ENCODE results near the gene AGBL3. TPM values are rescaled to one million over a fixed set of nuclear protein-coding genes. Genes with fewer than 3 reads are reported as not detected.

AGBL3 gene
- total RNA-seq, 1 donor, result 2.2 TPM

DNA sequence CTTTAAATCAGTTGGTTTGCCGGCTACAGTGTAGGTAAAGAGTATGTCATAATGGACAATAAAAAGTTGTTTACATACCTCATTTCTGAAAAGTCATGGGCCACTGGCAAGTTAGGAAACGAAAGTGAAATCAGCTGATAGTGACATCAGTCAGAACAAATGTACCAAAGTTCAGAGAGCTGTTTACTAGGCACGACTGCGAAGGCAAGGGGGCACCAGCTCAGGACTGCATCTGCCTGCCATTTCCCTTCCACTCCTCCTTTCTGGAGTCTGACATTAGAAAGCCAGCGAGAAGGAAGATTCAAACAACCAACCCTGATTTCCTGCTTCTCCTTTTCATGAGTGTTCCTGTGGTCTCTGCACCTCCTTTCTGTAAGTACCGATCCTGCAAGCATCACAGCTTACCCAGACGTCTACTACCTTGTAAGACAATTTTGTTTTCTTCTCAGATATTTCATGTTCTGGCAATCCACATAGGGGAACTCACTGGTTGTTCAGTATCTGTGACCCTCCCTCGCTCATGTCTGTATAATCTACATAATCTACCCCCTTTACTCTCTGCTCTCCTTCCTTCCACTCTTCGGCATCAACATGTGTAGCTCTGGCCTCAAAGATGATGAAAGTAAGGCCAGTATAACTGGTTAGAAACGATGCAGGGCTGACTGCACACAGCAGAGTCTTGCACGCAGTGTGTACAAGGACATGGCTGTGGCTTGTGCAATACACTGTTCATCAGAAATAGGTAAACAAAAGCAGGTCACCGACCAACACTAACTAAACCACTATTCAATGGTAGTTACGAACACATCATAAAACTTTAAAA is 161.8 kb downstream of the AGBL3 start, which contains the start of gene TMEM140:
Gene TMEM140, plus strand, starts transcription at position 174 of the 823 bp plus-strand sequence. CDS start 16,370 bp downstream, outside the sequence.
- TF ChIP-seq, protein P1, sequence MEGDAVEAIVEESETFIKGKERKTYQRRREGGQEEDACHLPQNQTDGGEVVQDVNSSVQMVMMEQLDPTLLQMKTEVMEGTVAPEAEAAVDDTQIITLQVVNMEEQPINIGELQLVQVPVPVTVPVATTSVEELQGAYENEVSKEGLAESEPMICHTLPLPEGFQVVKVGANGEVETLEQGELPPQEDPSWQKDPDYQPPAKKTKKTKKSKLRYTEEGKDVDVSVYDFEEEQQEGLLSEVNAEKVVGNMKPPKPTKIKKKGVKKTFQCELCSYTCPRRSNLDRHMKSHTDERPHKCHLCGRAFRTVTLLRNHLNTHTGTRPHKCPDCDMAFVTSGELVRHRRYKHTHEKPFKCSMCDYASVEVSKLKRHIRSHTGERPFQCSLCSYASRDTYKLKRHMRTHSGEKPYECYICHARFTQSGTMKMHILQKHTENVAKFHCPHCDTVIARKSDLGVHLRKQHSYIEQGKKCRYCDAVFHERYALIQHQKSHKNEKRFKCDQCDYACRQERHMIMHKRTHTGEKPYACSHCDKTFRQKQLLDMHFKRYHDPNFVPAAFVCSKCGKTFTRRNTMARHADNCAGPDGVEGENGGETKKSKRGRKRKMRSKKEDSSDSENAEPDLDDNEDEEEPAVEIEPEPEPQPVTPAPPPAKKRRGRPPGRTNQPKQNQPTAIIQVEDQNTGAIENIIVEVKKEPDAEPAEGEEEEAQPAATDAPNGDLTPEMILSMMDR (IDR thresholded peaks at IDR 0.05; ENCODE audit: extremely low read depth, low read depth, low read length), result no peak
- Histone ChIP-seq H3K79me2 (ENCODE audit: insufficient read depth, low read length) (no peaks in the 10 kb centered on the region), H2AFZ (ENCODE audit: low read length) (peak within 1 kb of the TSS; percentile 95), H3K4me2 (ENCODE audit: insufficient read depth, low read length) (peak within 1 kb of the TSS; percentile 94), H3K4me3 (ENCODE audit: insufficient read depth, low read length) (peak within 1 kb of the TSS; percentile 77), H3K9me3 (ENCODE audit: low read depth, low read length) (no peaks in the 10 kb centered on the region), H4K20me1 (ENCODE audit: insufficient read depth, low read length) (no peaks in the 10 kb centered on the region), H3K4me1 (ENCODE audit: insufficient read depth, low read length) (peaks cover 20% of the 10 kb centered on the region), H3K27ac (ENCODE audit: low read depth, low read length) (peak within 1 kb of the TSS; percentile 80), H3K36me3 (ENCODE audit: insufficient read depth, low read length) (no peaks in the 10 kb centered on the region), H3K27me3 (ENCODE audit: insufficient read depth, low read length) (no peaks in the 10 kb centered on the region)
- no peak for DNase-seq (ENCODE audit: insufficient read length, low spot score, missing footprints)

DNA sequence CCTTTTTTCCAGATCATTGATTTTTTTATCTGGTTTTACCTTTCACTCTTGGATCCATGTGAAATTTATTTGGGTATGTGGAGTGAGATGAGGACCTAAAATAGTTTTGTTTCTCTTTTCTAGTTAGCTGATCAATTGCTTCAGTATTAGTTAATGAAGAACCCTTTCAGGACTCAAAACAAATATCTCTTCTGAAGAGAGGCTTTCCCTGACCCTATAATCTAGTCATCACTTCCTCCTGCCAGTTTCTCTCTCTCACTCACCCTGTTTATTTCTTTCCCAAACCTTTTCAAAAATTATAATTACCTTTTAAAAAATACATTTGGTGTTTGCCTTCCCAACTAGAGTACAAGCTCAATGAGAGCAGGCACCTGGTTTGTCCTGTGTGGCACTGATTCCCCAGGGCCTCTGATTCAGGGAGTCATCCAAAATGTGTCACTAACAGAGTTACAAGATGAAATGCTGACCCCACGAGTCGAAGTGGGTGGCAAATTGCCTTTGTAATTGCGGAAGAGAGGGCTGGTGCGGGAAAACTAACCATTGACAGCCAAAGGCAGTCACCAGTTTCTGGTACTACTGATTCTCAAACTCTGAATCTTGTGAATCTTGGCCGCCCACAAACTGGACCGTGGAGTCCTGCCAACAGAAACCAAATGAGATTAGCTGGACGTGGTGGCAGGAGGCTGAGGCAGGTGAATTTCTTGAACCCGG is 163.9 kb downstream of the AGBL3 start:
- no peak for DNase-seq (ENCODE audit: insufficient read length, low spot score, missing footprints)
- Histone ChIP-seq H3K27ac (ENCODE audit: low read depth, low read length) (no peak overlapping the region), H3K4me3 (ENCODE audit: insufficient read depth, low read length) (no peak overlapping the region), H4K20me1 (ENCODE audit: insufficient read depth, low read length) (no peaks in the 10 kb centered on the region), H3K4me1 (ENCODE audit: insufficient read depth, low read length) (peaks cover 20% of the 10 kb centered on the region), H2AFZ (ENCODE audit: low read length) (no peak overlapping the region), H3K27me3 (ENCODE audit: insufficient read depth, low read length) (no peaks in the 10 kb centered on the region), H3K4me2 (ENCODE audit: insufficient read depth, low read length) (no peak overlapping the region), H3K36me3 (ENCODE audit: insufficient read depth, low read length) (no peaks in the 10 kb centered on the region), H3K9me3 (ENCODE audit: low read depth, low read length) (no peaks in the 10 kb centered on the region), H3K79me2 (ENCODE audit: insufficient read depth, low read length) (no peaks in the 10 kb centered on the region)
- TF ChIP-seq, protein P1 (IDR thresholded peaks at IDR 0.05; ENCODE audit: extremely low read depth, low read depth, low read length), result no peak

DNA sequence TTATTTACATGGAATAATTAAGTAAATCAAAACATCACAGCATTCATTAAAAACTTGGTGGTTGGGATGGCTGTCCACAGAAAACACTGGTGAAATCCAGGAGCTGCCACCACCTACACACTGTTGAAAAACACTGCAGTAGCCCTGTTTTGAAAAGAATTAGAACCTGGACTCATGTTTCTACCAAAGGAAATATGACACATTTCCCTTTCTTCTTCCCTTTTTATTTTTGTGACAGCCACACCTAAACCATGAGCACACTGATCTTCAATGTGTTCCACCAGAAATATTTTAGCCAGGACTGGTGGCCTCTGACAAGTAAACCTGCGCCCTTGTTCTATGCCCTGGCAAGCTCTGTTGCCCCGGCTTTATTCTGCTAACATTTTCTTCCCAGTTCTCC is 164.8 kb downstream of the AGBL3 start:
- TF ChIP-seq, protein P1 (IDR thresholded peaks at IDR 0.05; ENCODE audit: extremely low read depth, low read depth, low read length), result no peak
- no peak for DNase-seq (ENCODE audit: insufficient read length, low spot score, missing footprints)
- no peak overlapping the region for H2AFZ ChIP-seq (ENCODE audit: low read length)

DNA sequence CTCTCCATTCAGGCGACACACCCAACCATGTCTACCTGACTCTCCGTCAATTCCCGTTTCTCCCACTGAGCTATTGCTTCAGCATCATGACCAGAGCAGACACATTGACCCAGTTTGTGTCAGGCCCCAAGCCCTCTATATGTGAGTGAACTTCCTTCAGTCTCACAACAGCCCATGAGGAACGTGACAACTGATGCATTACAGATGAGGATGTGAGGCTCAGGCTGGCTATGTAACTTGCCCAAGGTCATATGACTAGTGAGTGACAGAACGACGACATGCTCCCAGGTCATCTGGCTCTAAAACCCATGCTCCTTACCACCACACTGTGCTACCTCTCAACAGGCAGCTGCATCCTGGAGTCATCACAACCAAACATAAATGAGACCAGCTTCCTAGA is 165.2 kb downstream of the AGBL3 start:
- Histone ChIP-seq H3K36me3 (ENCODE audit: insufficient read depth, low read length) (no peaks in the 10 kb centered on the region), H3K27me3 (ENCODE audit: insufficient read depth, low read length) (no peaks in the 10 kb centered on the region), H3K4me1 (ENCODE audit: insufficient read depth, low read length) (peaks cover 20% of the 10 kb centered on the region), H4K20me1 (ENCODE audit: insufficient read depth, low read length) (no peaks in the 10 kb centered on the region), H3K27ac (ENCODE audit: low read depth, low read length) (no peak overlapping the region), H2AFZ (ENCODE audit: low read length) (no peak overlapping the region), H3K79me2 (ENCODE audit: insufficient read depth, low read length) (no peaks in the 10 kb centered on the region), H3K4me3 (ENCODE audit: insufficient read depth, low read length) (no peak overlapping the region), H3K9me3 (ENCODE audit: low read depth, low read length) (no peaks in the 10 kb centered on the region), H3K4me2 (ENCODE audit: insufficient read depth, low read length) (no peak overlapping the region)
- DNase-seq (ENCODE audit: insufficient read length, low spot score, missing footprints), result no peak
- TF ChIP-seq, protein P1 (IDR thresholded peaks at IDR 0.05; ENCODE audit: extremely low read depth, low read depth, low read length), result no peak

More for the DNA sequence above, 164.8 kb downstream of the AGBL3 start:
- Histone ChIP-seq H3K4me2 (ENCODE audit: insufficient read depth, low read length) (no peak overlapping the region), H4K20me1 (ENCODE audit: insufficient read depth, low read length) (no peaks in the 10 kb centered on the region), H3K36me3 (ENCODE audit: insufficient read depth, low read length) (no peaks in the 10 kb centered on the region), H3K4me3 (ENCODE audit: insufficient read depth, low read length) (no peak overlapping the region), H3K79me2 (ENCODE audit: insufficient read depth, low read length) (no peaks in the 10 kb centered on the region), H3K27me3 (ENCODE audit: insufficient read depth, low read length) (no peaks in the 10 kb centered on the region), H3K4me1 (ENCODE audit: insufficient read depth, low read length) (peaks cover 20% of the 10 kb centered on the region), H3K27ac (ENCODE audit: low read depth, low read length) (no peak overlapping the region), H3K9me3 (ENCODE audit: low read depth, low read length) (no peaks in the 10 kb centered on the region)

Measured in osteoblast (primary cell).